GM06990 (cell line): Measurements from ENCODE around the gene PDE4DIP.
"Not testable (repeated sequence)": the region's sequence is repeated elsewhere in the genome, so short reads cannot be mapped to it uniquely, and the experiment has no call there.

Experiments
- DNase-seq: peaks from one replicate; pipeline ENCODE4 v3.0.0-alpha.2; 2011; ENCODE audit not compliant: insufficient read length; ENCODE audit errors: extremely low read depth
- H3K27me3 ChIP-seq: replicated peaks from 2 replicates; pipeline ENCODE4 v1.6.0; 2011; ENCODE audit warnings: low read length; ENCODE audit not compliant: control insufficient read depth, insufficient read depth
- H3K36me3 ChIP-seq: 2 replicates; pipeline ENCODE4 v1.5.1; 2011; ENCODE audit warnings: low read length; ENCODE audit not compliant: control insufficient read depth, insufficient read depth
- H3K4me3 ChIP-seq: replicated peaks from 2 replicates; pipeline ENCODE4 v1.5.1; 2011; ENCODE audit warnings: low read depth, mild to moderate bottlenecking, control low read depth, low read length

The PDE4DIP gene

DNA sequence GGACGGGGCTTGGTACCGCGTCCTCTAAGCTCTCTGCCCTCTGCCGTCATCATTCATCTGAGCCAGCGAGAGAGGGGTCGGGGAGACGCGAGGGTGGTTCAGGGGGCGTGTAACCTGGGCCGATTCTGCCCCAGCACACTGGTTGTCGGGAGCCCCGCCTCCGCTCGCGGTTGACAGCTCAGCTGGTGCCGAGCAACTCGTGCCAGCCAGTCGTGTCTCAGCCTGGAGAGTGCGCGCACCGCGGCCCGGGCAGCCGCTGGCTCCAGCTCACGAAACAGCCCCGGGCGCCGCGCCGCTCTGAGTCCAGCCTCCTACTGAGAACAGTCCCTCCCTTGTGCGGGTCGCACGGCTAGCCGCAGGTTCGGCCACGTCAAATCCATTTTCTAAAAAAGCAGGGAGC lies at the start of gene PDE4DIP:
PDE4DIP (plus strand) TSS at position 209 of the 400 bp plus-strand sequence. CDS start 347 bp downstream, outside the sequence.
- H3K27me3 ChIP-seq, H3K36me3 ChIP-seq, H3K4me3 ChIP-seq, DNase-seq: not testable (repeated sequence)

DNA sequence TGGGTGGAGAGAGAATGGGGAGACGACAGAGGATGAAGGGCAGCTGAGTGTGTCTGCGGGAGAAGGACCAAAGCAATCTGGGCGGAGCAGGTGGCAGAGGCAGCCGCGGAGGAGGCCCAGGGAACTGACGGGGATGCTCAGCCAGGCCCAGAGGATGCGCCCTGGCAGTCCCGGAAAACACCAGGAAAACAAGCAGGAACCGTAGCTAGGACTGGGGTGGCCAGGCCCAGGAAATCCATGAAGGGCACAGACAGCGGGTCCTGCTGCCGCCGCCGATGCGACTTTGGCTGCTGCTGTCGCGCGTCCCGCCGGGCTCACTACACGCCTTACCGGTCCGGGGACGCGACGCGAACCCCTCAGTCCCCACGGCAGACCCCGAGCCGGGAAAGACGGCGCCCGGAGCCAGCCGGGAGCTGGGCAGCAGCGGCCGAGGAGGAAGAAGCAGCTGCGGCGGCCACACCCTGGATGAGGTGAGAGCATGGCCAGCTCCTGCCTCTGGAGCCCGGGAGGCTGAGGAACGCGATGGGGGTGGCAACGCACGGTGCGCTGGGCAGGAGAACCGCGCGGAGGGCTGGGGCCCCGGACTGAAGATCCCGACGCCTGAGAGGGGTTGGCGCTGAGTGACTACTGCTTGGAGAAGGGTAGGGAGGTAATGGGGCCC lies 35.8 kb upstream of the PDE4DIP start:
- not testable (repeated sequence) for H3K27me3 ChIP-seq, H3K4me3 ChIP-seq, H3K36me3 ChIP-seq, DNase-seq

DNA sequence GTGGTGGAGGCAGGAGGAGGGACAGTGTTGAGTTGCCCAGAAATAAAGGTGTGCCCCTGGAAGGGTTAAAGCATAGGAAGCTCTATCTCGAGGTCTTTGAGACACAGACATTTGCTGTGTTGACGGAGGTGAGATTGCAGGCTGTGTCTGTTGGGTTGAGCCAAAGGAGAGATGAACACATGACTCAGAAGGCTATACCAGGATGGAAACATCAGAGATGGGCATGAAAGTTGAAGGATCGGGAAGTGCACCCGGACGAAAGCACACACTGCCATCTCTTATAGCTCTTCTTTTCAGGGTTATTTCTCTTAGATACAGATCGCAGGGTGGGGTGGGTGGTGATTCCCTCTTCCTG lies 35.3 kb upstream of the PDE4DIP start:
- not testable (repeated sequence) for DNase-seq, H3K27me3 ChIP-seq, H3K36me3 ChIP-seq, H3K4me3 ChIP-seq

DNA sequence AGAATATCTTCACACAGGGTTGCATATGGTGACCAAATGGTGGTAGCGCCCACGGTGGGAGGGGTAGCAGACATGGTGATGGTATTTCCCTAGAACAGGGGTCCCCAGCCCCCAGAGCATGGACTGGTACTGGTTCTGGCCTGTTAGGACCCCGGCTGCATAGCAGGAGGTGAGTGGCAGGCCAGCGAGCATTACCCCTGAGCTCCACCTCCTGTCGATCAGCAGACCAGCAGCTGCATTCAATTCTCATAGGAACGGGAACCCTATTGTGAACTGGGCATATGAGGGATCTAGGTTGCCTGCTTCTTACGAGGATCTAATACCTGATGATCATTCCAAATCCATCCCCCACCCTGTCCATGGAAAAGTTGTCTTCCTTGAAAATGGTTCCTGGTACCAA lies 22.0 kb upstream of the PDE4DIP start:
- H3K36me3 ChIP-seq, H3K4me3 ChIP-seq, DNase-seq, H3K27me3 ChIP-seq: not testable (repeated sequence)

- not testable (repeated sequence) for H3K27me3 ChIP-seq, DNase-seq, H3K36me3 ChIP-seq
These were observed 20.4 kb upstream of the PDE4DIP start for GRCh38 chr1:148823822-148824221.

GRCh38 chr1:148825029-148825428 lies 19.2 kb upstream of the PDE4DIP start:
- not testable (repeated sequence) for H3K27me3 ChIP-seq, DNase-seq, H3K36me3 ChIP-seq, H3K4me3 ChIP-seq

More at GRCh38 chr1:148823822-148824221, 20.4 kb upstream of the PDE4DIP start:
- H3K4me3 ChIP-seq: not testable (repeated sequence)

DNA sequence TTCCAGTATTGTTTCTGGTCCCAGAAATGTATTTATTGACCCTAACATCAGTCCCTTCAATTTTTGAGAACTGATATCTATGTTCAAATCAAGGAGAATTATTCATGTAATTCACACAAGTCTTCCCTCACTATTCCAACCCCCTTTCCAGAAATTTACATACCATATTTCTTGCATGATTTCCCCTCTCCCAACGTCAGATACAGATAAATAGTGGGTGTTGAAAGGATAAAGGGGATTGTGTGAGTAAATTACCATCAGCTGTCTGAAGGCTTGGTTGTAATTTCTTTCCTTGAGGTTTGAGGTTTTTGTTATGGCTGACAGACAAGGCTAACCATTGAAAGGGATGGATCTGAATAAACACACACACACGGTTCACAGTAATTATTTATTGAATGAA lies 15.7 kb upstream of the PDE4DIP start:
- not testable (repeated sequence) for H3K27me3 ChIP-seq, DNase-seq, H3K36me3 ChIP-seq, H3K4me3 ChIP-seq

DNA sequence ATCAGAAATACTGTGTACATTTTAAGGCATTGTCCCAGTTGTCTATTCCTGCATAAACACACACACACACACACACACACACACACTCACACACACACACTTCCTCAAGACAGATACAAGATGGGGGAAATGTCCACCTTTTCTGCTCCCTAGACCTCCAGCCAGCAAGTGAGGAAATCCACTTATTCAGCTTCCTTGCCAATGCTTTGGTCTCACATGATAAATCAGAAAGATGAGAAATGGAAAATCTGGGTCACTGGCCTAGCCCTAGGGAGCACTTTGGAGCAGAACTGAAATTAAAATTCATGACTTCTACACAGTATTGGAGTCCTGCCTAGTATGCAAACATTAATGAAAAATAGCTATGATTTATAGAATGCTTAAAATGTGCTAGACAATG lies 15.3 kb upstream of the PDE4DIP start:
- H3K36me3 ChIP-seq, DNase-seq, H3K27me3 ChIP-seq, H3K4me3 ChIP-seq: not testable (repeated sequence)

- not testable (repeated sequence) for H3K27me3 ChIP-seq, H3K4me3 ChIP-seq, DNase-seq, H3K36me3 ChIP-seq
These were observed 14.9 kb upstream of the PDE4DIP start for GRCh38 chr1:148829365-148829764.

DNA sequence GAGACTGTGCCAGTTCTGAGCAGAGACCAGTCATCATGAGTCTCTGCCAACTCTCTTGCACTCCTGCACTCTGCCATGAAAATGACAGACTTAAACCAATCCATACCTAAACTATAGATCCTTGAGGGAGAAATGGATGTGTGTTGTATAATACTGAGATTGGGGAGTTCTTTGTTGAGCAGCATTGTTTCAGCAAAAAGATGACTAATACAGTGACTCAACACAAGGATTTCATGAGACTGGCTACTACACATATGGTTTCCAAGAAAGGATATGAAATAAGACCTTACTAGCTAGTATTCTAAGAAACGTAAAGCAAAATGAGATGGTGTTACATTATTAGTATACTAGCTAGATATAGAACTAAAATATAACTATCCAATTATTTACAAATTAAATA lies 3.0 kb upstream of the PDE4DIP start:
- H3K36me3 ChIP-seq, H3K4me3 ChIP-seq, DNase-seq, H3K27me3 ChIP-seq: not testable (repeated sequence)

DNA sequence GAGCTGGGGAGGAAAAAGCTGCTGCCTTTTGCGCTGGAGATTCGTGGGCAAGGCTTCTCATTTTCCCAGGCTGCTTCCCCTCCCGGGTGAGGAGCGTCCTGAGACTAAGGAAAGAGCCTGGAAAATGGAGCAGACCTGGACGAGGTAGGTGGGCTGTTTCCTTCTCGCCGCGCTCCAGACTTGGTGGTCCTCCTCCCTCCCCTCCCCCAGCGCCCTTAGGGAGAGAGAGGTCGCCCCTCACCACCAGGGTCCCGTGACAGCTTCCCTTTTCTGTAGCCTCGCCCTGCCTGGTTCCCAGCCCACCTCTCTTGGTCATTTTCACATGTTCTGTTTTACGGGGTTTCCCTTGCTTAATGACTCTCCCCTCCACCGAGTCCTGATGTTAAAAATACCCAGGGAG lies 423 bp downstream of the PDE4DIP start:
- H3K27me3 ChIP-seq, H3K4me3 ChIP-seq, H3K36me3 ChIP-seq, DNase-seq: not testable (repeated sequence)

DNA sequence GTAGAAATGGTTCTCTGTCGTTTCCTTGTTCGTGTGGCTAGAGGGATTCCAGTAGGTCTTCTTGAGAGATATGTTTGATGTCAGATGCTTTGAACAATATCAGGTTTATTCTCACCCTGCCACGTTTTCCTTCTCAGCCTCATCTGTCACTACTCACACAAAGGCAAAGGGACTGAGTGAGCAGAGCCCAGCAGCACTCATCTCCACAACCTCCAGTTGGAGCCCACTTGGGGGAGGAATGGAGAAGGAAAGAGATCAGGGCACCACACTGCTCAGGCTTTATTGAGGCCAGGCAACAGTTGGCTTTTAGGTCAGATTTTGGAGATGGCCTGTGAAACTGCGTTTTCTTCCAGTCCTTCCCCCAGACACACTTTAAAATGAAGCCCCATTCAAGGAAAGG lies 840 bp downstream of the PDE4DIP start:
- not testable (repeated sequence) for H3K36me3 ChIP-seq, H3K27me3 ChIP-seq, H3K4me3 ChIP-seq, DNase-seq

GRCh38 chr1:148850347-148850746 lies 6.1 kb downstream of the PDE4DIP start:
- not testable (repeated sequence) for H3K36me3 ChIP-seq, H3K4me3 ChIP-seq, H3K27me3 ChIP-seq, DNase-seq

GRCh38 chr1:148850840-148851239 lies 6.6 kb downstream of the PDE4DIP start:
- not testable (repeated sequence) for H3K27me3 ChIP-seq, H3K36me3 ChIP-seq, DNase-seq, H3K4me3 ChIP-seq

DNA sequence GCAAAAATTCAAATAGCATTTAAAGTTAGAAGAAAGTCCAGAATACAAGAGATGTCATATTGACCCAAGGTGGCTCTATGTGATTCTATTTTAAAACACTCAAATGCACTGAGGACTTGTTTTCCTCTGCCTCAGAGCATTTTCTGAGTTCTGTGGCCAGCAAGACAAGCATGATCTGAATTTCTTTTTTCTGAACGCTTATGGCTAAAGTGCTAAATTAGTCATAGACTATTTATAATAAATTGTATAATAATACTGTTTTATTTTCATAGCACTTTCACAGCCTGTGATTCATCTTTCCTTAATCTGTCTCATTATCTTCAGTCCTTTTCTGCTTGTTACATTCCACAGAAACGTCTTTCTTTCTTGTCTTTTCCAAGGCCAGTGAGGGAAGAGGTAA lies 7.5 kb downstream of the PDE4DIP start:
- H3K4me3 ChIP-seq, H3K36me3 ChIP-seq, H3K27me3 ChIP-seq, DNase-seq: not testable (repeated sequence)
